GM12865 (cell line): ENCODE results near the gene SLAMF1.

ENCODE experiments used
- DNase-seq: peaks from one replicate; pipeline ENCODE4 v3.0.0; 2010; ENCODE audit warnings: low read depth
- H3K4me3 ChIP-seq: 2 replicates; pipeline ENCODE4 v1.5.1; 2011; ENCODE audit warnings: mild to moderate bottlenecking, low read depth, low read length, control low read depth
- TF ChIP-seq, protein P1 (sequence below): IDR thresholded peaks from 2 replicates; pipeline ENCODE4 v1.5.1; 2011; ENCODE audit warnings: low read length, control low read depth, low read depth, inconsistent platforms; ENCODE audit not compliant: insufficient read depth; ENCODE audit errors: missing control alignments

Gene SLAMF1

DNA sequence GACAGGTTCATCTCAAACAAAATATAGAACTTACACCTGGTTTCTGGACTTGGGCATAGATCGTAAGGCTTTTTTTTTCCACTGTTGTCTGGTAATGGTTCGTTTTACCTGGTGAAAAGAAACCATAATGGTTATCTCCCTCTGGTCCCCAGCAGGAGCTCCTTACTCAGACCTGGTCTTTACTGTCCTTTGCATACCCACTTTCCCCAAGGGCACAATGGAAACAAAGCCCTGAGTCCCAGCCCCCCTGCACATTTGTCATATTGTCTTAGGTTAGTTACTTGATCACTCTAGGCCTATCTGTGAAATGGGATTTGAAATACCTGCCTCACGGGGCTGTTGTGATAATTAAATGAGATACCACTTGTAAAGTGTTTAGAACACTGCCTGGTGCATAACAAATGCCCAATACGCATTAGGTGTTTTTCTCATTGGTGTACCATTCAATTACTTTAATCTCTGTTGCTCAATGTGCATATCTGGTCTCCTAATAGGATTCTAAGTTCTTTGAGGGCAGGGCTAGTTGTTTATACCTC lies 27.0 kb downstream of the SLAMF1 start:
- no peak overlapping the region for H3K4me3 ChIP-seq
- no peak for DNase-seq
- TF ChIP-seq, protein P1, sequence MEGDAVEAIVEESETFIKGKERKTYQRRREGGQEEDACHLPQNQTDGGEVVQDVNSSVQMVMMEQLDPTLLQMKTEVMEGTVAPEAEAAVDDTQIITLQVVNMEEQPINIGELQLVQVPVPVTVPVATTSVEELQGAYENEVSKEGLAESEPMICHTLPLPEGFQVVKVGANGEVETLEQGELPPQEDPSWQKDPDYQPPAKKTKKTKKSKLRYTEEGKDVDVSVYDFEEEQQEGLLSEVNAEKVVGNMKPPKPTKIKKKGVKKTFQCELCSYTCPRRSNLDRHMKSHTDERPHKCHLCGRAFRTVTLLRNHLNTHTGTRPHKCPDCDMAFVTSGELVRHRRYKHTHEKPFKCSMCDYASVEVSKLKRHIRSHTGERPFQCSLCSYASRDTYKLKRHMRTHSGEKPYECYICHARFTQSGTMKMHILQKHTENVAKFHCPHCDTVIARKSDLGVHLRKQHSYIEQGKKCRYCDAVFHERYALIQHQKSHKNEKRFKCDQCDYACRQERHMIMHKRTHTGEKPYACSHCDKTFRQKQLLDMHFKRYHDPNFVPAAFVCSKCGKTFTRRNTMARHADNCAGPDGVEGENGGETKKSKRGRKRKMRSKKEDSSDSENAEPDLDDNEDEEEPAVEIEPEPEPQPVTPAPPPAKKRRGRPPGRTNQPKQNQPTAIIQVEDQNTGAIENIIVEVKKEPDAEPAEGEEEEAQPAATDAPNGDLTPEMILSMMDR: no peak

DNA sequence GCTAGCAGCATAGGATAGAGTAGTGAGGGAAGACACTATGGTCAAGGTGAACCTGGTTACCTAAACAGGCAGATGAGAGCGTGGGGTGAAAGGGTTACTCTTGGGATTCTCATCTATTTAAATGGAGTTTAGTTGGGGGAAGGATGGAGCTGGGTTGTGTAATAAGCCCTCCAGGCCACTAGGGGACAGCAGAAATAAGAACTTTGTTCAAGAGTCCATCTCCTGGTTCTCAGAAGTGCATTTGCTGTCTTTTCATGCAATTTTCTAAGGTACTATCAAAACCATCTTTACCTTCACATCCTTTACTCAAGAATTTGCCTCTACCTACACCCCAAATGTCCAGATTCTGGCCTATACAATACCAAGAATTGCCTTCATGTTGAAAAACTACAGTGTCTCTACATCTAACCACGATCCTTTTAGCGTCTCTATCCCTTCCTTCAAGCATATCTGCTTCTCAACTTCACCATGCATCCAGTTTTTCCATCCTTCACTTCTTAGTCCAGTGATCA lies 28.0 kb downstream of the SLAMF1 start:
- DNase-seq: peak; percentile 78
- TF ChIP-seq, protein P1: peak; percentile 84
- no peak overlapping the region for H3K4me3 ChIP-seq

DNA sequence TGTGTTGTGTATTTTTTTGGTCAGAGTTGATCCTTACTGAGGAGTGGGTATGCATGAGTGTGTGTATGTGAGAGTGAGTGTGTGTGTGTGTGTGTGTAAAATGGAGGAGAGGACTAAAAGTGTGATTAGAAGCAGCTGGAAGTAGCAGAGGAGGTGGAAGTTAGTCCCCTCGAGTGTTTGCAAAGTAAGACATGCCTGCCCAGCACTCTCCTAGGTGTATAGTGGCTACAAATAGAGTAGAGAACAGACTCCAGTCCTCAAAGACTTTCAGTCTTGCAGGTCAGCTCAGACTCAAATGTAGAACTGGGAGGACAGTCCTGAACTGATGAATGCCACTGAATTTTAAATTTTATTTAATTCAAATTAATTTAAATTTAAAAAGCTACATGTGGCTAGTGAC lies 28.5 kb downstream of the SLAMF1 start:
- DNase-seq: peak; percentile 9
- H3K4me3 ChIP-seq: no peak overlapping the region
- TF ChIP-seq, protein P1: no peak

DNA sequence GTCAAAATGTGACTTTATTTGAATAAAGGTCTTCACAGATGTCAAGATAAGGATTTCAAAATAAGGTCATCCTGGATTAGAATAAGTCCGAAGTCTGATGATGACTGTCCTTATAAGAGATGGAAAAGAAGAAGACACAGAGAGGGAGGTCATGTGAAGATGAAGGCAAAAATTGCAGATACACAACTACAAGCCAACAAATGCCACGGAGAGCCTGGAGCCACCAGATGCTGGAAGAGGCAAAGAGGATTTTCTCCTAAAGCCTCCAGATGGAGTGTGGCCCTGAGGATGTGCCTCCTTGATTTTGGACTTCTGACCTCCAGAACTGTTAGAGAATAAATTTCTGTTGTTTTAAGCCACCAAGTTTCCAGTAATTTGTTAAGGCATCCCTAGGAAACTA lies 31.2 kb downstream of the SLAMF1 start:
- TF ChIP-seq, protein P1: no peak

DNA sequence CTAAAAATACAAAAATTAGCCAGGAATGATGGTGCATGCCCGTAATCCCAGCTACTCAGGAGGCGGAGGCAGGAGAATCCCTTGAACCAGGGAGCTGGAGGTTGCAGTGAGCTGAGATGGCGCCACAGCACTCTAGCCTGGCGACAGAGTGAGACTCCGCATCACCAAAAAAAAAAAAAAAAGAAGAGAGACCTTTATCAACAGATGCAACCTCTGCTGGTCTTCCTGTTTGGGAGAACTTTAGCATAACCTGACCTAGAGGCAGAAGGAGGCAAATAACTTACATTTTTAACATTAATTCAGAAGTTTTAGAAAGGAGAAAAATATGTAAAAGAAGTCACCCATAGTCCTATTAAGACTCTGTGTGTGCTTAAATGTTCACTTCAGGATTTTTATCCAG lies 32.4 kb downstream of the SLAMF1 start:
- DNase-seq: no peak
- TF ChIP-seq, protein P1: no peak
- no peak overlapping the region for H3K4me3 ChIP-seq

More for the DNA sequence above, 31.2 kb downstream of the SLAMF1 start:
- no peak for DNase-seq
- no peak overlapping the region for H3K4me3 ChIP-seq

DNA sequence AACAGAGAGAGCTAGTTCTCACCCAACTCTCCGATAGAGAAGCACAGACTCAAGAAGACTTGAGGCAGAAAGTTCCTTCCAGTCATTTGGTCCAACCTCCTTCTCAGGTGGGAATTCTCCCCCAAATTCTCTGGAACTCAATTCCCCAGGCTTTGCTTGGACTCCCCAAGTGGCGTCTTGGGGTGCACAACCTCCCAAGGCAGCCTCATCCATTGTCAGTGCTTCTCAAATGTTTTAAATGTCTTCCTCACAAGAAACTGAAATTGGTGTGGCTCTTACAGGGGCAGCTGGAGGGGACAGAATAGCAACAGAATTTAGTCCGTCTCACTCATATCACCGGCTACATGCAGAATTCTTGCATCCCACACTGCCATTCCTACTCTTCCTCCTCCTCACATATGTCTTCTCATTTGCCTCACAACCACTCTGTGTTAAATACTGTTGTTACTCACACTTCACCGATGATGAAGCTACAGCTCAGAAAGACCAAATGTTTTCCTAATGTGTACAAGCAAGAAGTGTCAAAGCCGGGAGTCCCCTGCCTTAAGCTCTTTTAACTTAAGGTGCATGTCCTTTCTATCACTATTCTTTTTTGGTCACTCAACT lies 34.1 kb downstream of the SLAMF1 start:
- DNase-seq: peak; percentile 19
- H3K4me3 ChIP-seq: no peak overlapping the region
- TF ChIP-seq, protein P1: no peak
